HG02840 (cell line): ENCODE measurements around the gene MCC.
"Not testable (repeated sequence)": the region's sequence is repeated elsewhere in the genome, so short reads cannot be mapped to it uniquely, and the experiment has no call there.

Experiments used
- ATAC-seq: cut with Tn5 transposase; IDR thresholded peaks from one replicate; pipeline ENCODE4 v1.9.1; 2021; ENCODE audit warnings: mild to moderate bottlenecking, moderate library complexity, moderate number of reproducible peaks; ENCODE audit not compliant: unreplicated experiment, low FRiP score

Gene MCC

GRCh38 chr5:113433862-113434612 is 54.2 kb downstream of the MCC start:
- ATAC-seq: no peak

- ATAC-seq: no peak
Measured at GRCh38 chr5:113433071-113433470, 55.2 kb downstream of the MCC start.

- ATAC-seq: no peak
Measured at GRCh38 chr5:113427871-113428574, 60.2 kb downstream of the MCC start.

DNA sequence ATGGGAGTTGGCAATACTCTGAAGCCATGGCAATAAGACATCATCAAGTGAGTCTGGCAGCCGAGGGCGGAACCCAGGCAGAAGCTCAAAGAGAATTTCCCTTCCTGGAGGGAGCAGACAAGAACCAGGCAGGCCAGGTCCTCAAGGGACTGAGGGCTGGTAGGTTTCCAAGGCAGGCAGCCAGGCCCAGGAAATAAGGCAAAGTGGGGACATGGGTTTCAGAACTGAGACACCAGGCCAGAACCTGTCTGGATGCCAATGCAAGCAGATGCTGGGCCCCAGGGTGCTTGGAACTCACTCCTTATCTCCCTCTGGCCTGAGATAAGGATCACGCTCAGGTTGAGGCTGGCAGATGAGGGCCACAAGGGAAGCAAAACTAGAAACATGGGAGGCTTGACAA is 62.3 kb downstream of the MCC start:
- no peak for ATAC-seq

GRCh38 chr5:113421693-113422092 is 66.6 kb downstream of the MCC start:
- ATAC-seq: no peak

DNA sequence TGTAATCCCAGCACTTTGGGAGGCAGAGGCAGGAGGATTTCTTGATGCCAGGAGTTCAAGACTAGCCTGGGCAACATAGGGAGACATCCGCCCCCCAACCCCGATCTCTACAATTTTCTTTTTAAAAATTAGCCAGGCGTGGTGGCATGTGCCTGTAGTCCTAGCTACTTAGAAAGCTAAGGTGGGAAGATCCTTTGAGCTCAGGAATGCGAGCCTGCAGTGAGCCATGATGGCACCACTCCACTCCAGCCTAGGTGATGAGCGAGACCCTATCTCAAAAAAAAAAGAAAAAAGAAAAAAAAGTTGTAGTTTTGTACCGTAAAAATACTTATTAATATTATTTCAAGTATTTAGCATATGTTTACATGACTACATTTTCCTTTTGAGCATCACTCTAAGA is 82.7 kb downstream of the MCC start:
- ATAC-seq: no peak

DNA sequence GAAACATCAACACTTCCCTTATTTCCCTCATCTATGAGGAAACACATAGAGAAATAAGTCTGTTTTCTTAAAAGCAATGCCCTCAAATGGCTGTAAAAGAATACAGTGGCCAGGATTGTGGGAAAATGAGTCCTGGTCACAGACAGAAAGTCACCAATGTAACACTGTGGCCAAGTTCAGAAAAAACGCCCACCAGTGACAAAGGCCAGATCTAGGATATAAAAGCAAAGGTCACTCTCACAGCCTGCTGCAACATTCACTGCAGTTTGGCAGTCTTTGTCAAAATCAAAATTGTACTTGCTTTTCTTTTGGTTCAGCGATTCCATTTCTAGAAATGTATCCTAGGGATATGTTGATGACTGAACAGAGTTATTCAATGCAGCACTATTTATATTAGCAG is 84.0 kb downstream of the MCC start:
- ATAC-seq: no peak

DNA sequence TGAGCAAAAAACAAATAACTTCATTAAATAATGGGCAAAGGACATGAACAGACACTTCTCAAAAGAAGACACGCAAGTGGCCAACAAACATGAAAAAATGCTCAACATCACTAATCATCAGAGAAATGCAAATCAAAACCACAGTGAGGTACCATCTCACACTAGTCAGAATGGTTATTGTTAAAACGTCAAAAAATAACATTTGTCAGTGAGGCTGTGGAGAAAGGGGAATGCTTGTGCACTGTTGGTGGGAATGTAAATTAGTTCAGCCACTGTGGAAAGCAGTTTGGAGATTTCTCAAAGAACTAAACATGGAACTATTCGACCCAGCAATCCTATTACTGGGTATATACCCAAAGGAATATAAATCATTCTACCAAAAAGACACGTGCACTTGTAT is 90.3 kb downstream of the MCC start:
- ATAC-seq: not testable (repeated sequence)

DNA sequence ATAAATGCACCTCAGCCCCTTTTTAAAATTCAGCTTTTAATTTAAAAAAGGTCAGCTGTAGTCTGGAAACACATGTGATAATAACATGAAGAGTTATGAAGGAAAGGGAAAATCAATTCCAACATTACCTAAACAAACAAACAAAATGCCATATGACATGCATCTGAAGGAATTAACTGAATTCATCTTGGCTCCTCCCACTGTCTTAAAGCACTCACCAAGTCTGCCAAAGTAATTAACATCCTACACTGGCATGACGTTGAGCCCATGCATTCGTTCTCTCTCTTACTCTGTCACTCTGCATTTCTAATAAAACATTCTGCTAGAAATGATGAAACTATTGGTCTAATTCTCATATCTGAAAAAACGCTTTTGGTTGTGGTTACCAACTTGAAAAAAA is 91.2 kb downstream of the MCC start:
- ATAC-seq: no peak

DNA sequence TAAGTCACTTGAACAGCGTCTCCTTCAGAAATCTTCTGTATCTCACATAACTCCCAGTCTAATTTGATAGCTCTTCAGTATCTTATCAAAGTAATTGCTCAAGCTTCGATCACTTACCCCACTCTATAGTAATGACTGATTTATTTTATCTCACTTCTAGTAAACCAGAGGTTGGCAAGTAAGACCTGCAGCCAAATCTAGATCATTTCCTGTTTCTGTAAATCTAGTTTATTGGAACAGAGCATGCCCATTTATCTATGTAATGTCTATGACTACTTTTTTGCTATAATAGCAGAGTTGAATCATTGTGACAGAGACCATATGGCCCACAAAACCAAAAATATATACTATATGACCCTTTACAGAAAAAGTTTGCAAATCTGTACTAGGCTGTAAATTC is 93.6 kb downstream of the MCC start:
- ATAC-seq: no peak

DNA sequence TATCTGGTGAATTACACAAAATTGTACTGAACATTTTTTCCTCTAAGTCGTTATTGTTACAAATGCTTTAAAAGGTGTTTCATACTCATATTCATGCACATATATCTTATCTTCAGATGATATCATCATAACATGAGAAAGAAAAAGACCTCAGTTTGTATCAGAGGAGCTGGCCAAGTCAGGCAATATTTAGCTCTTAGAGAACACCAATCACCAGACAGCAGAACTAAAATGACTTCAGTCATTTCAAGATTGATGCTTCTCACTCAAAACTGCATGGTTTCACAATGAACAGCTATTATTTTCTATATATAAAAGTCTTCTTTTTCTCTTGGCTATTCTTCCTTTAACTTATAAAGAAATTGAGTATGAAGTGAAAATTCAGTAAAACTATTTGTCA is 98.0 kb downstream of the MCC start:
- no peak for ATAC-seq

- ATAC-seq: no peak
Measured at GRCh38 chr5:113389116-113389515, 99.1 kb downstream of the MCC start.

DNA sequence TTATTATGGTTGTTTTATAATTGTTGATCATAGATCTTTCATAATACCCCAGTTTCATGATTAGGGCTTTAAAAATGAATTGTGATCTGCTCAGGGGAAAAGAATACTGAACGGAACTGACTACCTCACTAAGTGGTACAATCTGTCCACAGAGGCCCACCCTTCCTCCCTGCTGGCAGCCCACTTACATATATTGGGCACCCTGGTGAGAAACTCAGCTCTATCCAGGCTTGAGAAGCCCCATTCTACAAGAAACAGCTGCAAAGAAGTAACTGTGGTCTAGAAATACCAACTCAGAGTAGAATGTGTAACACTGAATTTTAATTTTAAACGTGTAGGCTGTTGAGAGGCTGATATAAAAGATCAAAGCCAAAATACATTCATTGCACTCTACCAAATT is 100.4 kb downstream of the MCC start:
- no peak for ATAC-seq

GRCh38 chr5:113384782-113385285 is 103.4 kb downstream of the MCC start:
- no peak for ATAC-seq

GRCh38 chr5:113382731-113383130 is 105.5 kb downstream of the MCC start:
- no peak for ATAC-seq

DNA sequence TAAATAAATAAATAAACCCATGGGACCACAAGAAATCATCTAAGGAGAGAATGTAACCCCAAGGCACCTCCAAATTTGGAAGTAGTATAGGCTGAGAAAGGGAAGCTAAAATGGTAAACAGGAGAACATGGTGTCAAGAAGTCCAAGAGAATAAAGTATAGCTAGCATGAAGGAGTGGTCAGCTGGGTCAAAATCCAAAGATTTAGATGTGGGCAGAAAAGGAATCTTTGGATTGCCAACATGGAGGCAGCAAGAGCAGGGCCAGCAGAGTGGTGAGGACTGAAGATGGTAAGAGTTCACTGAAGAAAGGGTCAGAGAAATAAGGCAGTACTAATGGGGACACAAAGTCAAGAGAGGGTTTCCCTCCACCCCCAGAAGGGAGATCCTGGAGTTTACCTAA is 106.5 kb downstream of the MCC start:
- ATAC-seq: no peak

GRCh38 chr5:113380807-113381326 is 107.4 kb downstream of the MCC start:
- no peak for ATAC-seq

DNA sequence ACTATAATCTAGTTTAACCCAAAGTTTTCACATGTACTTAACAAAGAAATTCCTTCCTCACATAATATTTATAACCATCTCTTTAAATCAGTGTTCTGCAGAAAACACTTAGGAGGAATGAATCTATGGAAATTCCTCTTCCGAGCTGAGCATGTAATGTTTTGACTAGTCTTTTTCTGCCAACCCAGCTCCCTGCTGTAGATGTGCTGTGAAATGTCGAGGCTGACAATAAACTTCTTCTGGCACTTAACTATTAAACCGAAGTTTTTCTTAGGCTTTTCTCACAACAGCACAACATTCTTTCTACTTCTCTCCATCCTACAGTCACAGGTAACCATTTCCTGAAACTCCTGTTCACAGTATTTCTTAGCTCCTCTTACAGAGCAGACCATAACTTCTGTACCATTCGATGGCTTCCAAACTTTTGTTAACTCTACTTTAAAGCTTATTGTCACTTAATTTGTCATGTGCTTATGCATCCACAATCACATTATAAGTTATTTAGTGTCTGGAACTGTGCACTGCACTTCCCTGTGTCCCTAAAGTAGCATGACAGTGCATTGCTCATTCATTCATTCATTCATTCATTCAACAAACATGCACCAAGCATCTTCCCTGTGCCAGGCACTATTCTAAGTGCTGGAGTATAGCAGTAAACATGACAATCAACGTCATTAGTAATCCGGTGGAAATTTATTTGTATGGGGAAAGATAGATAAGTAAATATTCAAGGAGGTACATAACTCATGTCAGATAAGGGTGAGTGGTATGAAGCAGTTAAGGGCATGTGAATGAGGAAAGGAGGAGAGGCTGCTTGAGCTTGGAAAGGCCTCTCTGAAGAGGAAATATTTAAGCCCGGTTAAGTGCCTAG is 108.1 kb downstream of the MCC start:
- no peak for ATAC-seq

GRCh38 chr5:113378959-113379541 is 109.2 kb downstream of the MCC start:
- peak; percentile 64 for ATAC-seq

- ATAC-seq: no peak
Measured at GRCh38 chr5:113378514-113378913, 109.7 kb downstream of the MCC start.
